ENCODE data around the gene MAP1LC3C.

DNA sequence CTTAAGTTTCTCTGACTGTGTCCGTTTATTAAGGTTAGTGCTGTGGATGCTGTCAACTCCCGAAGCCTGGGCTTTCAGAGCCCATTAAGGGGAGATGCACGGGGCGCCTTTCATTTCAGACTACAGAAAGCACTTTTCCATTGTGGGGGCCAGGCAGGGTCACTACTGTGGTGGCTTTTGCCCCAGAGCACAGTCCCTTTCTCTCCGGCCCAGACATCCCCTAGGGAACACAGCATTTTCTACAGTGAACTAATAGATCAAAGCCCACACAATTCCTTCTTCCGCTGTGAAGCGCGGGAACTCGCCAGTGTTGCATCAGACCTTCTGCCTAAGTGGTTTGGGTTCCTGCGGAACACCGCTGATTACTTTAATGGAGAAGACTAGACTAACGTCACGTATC lies 26.8 kb upstream of the MAP1LC3C start:
- TF ChIP-seq, protein P1, sequence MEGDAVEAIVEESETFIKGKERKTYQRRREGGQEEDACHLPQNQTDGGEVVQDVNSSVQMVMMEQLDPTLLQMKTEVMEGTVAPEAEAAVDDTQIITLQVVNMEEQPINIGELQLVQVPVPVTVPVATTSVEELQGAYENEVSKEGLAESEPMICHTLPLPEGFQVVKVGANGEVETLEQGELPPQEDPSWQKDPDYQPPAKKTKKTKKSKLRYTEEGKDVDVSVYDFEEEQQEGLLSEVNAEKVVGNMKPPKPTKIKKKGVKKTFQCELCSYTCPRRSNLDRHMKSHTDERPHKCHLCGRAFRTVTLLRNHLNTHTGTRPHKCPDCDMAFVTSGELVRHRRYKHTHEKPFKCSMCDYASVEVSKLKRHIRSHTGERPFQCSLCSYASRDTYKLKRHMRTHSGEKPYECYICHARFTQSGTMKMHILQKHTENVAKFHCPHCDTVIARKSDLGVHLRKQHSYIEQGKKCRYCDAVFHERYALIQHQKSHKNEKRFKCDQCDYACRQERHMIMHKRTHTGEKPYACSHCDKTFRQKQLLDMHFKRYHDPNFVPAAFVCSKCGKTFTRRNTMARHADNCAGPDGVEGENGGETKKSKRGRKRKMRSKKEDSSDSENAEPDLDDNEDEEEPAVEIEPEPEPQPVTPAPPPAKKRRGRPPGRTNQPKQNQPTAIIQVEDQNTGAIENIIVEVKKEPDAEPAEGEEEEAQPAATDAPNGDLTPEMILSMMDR (IDR thresholded peaks at IDR 0.05), result no peak
- TF ChIP-seq EP300 (IDR thresholded peaks at IDR 0.05), result no peak
- TF ChIP-seq POLR2A (IDR thresholded peaks at IDR 0.05), result no peak

Measured in gastroesophageal sphincter (tissue), 3 donors.